ENCODE measurements around the gene NOL4L.

GRCh38 chr20:32436142-32436861 is 148.8 kb downstream of the NOL4L start:
- TF ChIP-seq, protein P1, sequence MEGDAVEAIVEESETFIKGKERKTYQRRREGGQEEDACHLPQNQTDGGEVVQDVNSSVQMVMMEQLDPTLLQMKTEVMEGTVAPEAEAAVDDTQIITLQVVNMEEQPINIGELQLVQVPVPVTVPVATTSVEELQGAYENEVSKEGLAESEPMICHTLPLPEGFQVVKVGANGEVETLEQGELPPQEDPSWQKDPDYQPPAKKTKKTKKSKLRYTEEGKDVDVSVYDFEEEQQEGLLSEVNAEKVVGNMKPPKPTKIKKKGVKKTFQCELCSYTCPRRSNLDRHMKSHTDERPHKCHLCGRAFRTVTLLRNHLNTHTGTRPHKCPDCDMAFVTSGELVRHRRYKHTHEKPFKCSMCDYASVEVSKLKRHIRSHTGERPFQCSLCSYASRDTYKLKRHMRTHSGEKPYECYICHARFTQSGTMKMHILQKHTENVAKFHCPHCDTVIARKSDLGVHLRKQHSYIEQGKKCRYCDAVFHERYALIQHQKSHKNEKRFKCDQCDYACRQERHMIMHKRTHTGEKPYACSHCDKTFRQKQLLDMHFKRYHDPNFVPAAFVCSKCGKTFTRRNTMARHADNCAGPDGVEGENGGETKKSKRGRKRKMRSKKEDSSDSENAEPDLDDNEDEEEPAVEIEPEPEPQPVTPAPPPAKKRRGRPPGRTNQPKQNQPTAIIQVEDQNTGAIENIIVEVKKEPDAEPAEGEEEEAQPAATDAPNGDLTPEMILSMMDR (IDR thresholded peaks at IDR 0.05; ENCODE audit: insufficient read depth, low read length, poor library complexity, severe bottlenecking), result no peak
- TF ChIP-seq EZH2phosphoT487 (conservative IDR thresholded peaks at IDR 0.05; ENCODE audit: low read length), result no peak
